CD14-positive monocyte (primary cell): ENCODE data around the gene ATXN1L. TPM values are rescaled to one million over a fixed set of nuclear protein-coding genes. Genes with fewer than 3 reads are reported as not detected.

Source experiments
- DNase-seq, 3 donors: peaks; one replicate each; pipeline ENCODE4 v3.0.0-alpha.2; 2011 to 2022
- H2AFZ ChIP-seq: 2 replicates; pipeline ENCODE4 v1.6.0; 2012; ENCODE audit warnings: mild to moderate bottlenecking, low read depth, low read length, inconsistent platforms; ENCODE audit not compliant: insufficient read depth, poor library complexity, severe bottlenecking
- H3K27ac ChIP-seq, 2 donors: 1 replicate in 1 of 2; 2 replicates in 1 of 2; pipeline ENCODE4 v1.5.1; 2012 to 2013; ENCODE audit warnings: low read length in 2 of 2, control low read depth in 1 of 2, inconsistent platforms in 1 of 2, low read depth in 1 of 2, mild to moderate bottlenecking in 1 of 2
- H3K27me3 ChIP-seq, 2 donors: one replicate each; pipeline versions ENCODE4 v1.6.0 to v1.6.1; 2011 to 2013; ENCODE audit warnings: low read length in 2 of 2; ENCODE audit not compliant: control insufficient read depth in 2 of 2, insufficient read depth in 2 of 2
- H3K36me3 ChIP-seq, 2 donors: replicated peaks in 1 of 2; 1 replicate in 1 of 2; 2 replicates in 1 of 2; pipeline versions ENCODE4 v1.5.1 to v1.6.1; 2012 to 2013; ENCODE audit warnings: low read length in 2 of 2, control low read depth in 1 of 2, inconsistent platforms in 1 of 2, mild to moderate bottlenecking in 1 of 2; ENCODE audit not compliant: insufficient read depth in 2 of 2, control insufficient read depth in 1 of 2
- H3K4me1 ChIP-seq, 2 donors: 1 replicate in 1 of 2; 2 replicates in 1 of 2; pipeline versions ENCODE4 v1.5.1 to v1.6.1; 2012 to 2013; ENCODE audit warnings: low read length in 2 of 2, control low read depth in 1 of 2, inconsistent platforms in 1 of 2, mild to moderate bottlenecking in 1 of 2, moderate library complexity in 1 of 2; ENCODE audit not compliant: insufficient read depth in 2 of 2, control insufficient read depth in 1 of 2
- H3K4me2 ChIP-seq: replicated peaks from 2 replicates; pipeline ENCODE3; 2012; ENCODE audit warnings: low read length, moderate library complexity, mild to moderate bottlenecking; ENCODE audit not compliant: poor library complexity, severe bottlenecking; ENCODE audit errors: extremely low read depth
- H3K4me3 ChIP-seq, 3 experiments: fragments of 200-600 bp in 1 of 3; sonication (generic) in 1 of 3; replicated peaks in 1 of 3; 1 replicate in 2 of 3; 2 replicates in 1 of 3; pipeline ENCODE4 v1.5.1; 2011 to 2013; ENCODE audit warnings: low read length in 3 of 3, mild to moderate bottlenecking in 3 of 3, control low read depth in 2 of 3, low read depth in 2 of 3, inconsistent platforms in 1 of 3, moderate library complexity in 1 of 3
- H3K79me2 ChIP-seq: 2 replicates; pipeline ENCODE4 v1.6.0; 2012; ENCODE audit warnings: mild to moderate bottlenecking, control low read depth, inconsistent platforms, low read length, moderate library complexity; ENCODE audit not compliant: insufficient read depth
- H3K9ac ChIP-seq: 2 replicates; pipeline ENCODE4 v1.6.0; 2017; ENCODE audit warnings: low read length, mild to moderate bottlenecking; ENCODE audit not compliant: insufficient read depth, poor library complexity, severe bottlenecking
- H3K9me3 ChIP-seq, 2 donors: replicated peaks in 1 of 2; 1 replicate in 1 of 2; 2 replicates in 1 of 2; pipeline versions ENCODE4 v1.5.1 to v1.6.1; 2012 to 2013; ENCODE audit warnings: low read length in 2 of 2, control low read depth in 1 of 2; ENCODE audit not compliant: control insufficient read depth in 1 of 2, insufficient read depth in 1 of 2
- H4K20me1 ChIP-seq: 2 replicates; pipeline ENCODE4 v1.6.0; 2012; ENCODE audit warnings: mild to moderate bottlenecking, low read length, control low read depth, moderate library complexity; ENCODE audit not compliant: insufficient read depth
- H3K27ac Mint-ChIP-seq, 7 donors: one replicate each; pipeline ENCODE4 v1.8.0; 2020; ENCODE audit warnings: mild to moderate bottlenecking in 7 of 7, mixed read lengths in 7 of 7, moderate library complexity in 6 of 7, inconsistent platforms in 2 of 7
- H3K27me3 Mint-ChIP-seq, 3 donors: one replicate each; pipeline ENCODE4 v1.8.0; 2021 to 2022; ENCODE audit warnings: low read depth in 3 of 3, mild to moderate bottlenecking in 3 of 3, mixed read lengths in 3 of 3, moderate library complexity in 3 of 3, inconsistent platforms in 1 of 3
- H3K36me3 Mint-ChIP-seq, 2 donors: one replicate each; pipeline ENCODE4 v1.8.0; 2020; ENCODE audit warnings: mixed read lengths in 2 of 2, inconsistent platforms in 1 of 2, mild to moderate bottlenecking in 1 of 2
- H3K4me1 Mint-ChIP-seq: one replicate; pipeline ENCODE4 v1.8.0; 2020; ENCODE audit warnings: mild to moderate bottlenecking, mixed read lengths
- H3K4me3 Mint-ChIP-seq, 2 donors: one replicate each; pipeline ENCODE4 v1.8.0; 2020; ENCODE audit warnings: mild to moderate bottlenecking in 2 of 2, mixed read lengths in 2 of 2, moderate library complexity in 1 of 2
- H3K9me3 Mint-ChIP-seq, 7 donors: one replicate each; pipeline ENCODE4 v1.8.0; 2020 to 2022; ENCODE audit warnings: mixed read lengths in 7 of 7, mild to moderate bottlenecking in 6 of 7, moderate library complexity in 6 of 7, inconsistent platforms in 2 of 7
- CTCF ChIP-seq: fragments of 200-600 bp; IDR thresholded peaks from one replicate; pipeline ENCODE4 v1.8.0; 2022; ENCODE audit warnings: antibody characterized with exemption, mild to moderate bottlenecking
- WGBS: methylation state at CpG from one replicate; pipeline ENCODE4 v1.1.5; 2013; ENCODE audit warnings: missing lambda C conversion rate; ENCODE audit not compliant: insufficient coverage; 5-methylcytosine and 5-hydroxymethylcytosine counted together
- intact Hi-C, 2 donors: fragments of 100-400 bp; cut with micrococcal nuclease; formaldehyde crosslinking; loops; one replicate each; pipeline versions ENCODE4 v1.15.0 to v1.15.1; 2023
- polyA plus RNA-seq, 3 donors: library from polyadenylated mRNA; depleted of rRNA in 1 of 3; unstranded in 2 of 3; stranded (reverse) in 1 of 3; fragments of 300-500 nt in 2 of 3; fragments of >200 nt in 1 of 3; fragmentation: Illumina TruSeq in 2 of 3; gene quantifications; 1 replicate in 2 of 3; 2 replicates in 1 of 3; pipeline ENCODE4 v1.2.3, GENCODE V29; 2012 to 2021

Gene ATXN1L
- polyA plus RNA-seq, 3 donors: 6.7 to 27.9 (median 10.0) TPM

GRCh38 chr16:71807905-71808592 is 37.7 kb upstream of the ATXN1L start:
- WGBS: under 1% methylated on average over 30 of the region's 44 CpGs
- Mint-ChIP-seq H3K36me3 (peaks cover 4 to 25% of the 10 kb centered on the region in 2 donors), H3K9me3 (no peaks in the 10 kb centered on the region), H3K27ac (peak overlapping the region; percentile 98 to 100 (median 100)), H3K4me1 (peaks cover 38% of the 10 kb centered on the region), H3K27me3 (no peaks in the 10 kb centered on the region), H3K4me3 (peak overlapping the region; percentile 96)
- Histone ChIP-seq H3K4me3 (peak overlapping the region; percentile 79 to 95 (median 92)), H2AFZ (peak overlapping the region; percentile 73), H3K27me3 (no peaks in the 10 kb centered on the region), H3K36me3 (peaks cover 3 to 16% of the 10 kb centered on the region in 2 donors), H3K4me2 (peak overlapping the region; percentile 77), H3K4me1 (peaks cover 23 to 27% of the 10 kb centered on the region in 2 donors), H4K20me1 (peaks cover 17% of the 10 kb centered on the region), H3K27ac (peak overlapping the region; percentile 97 to 99), H3K9me3 (no peaks in the 10 kb centered on the region), H3K79me2 (peaks cover 59% of the 10 kb centered on the region), H3K9ac (peak overlapping the region; percentile 99)
- intact Hi-C loops: loop anchor here (2.0 to 10.0 kb wide), 5 partner anchors 37 to 284 kb away; partner anchors contain the start of genes ATXN1L (in 2 of the 2), IST1 (in 2 of the 2), DHX38 (in 1 of the 2) and PHLPP2 (in 1 of the 2)
- DNase-seq: no peak
- no peak for TF ChIP-seq CTCF

GRCh38 chr16:71808593-71809459 is 37.0 kb upstream of the ATXN1L start, which contains the start of gene AP1G1:
Gene AP1G1, minus strand, starts transcription at chr16:71808834. Its CDS starts 19,355 bp downstream, at chr16:71789479.
- H3K79me2 ChIP-seq: peaks cover 52% of the 10 kb centered on the region
- no peaks in the 10 kb centered on the region for H3K27me3 ChIP-seq
- peaks cover 35% of the 10 kb centered on the region for H3K4me1 Mint-ChIP-seq

More at GRCh38 chr16:71808593-71809459, 37.0 kb upstream of the ATXN1L start, which contains the start of gene AP1G1:
- H4K20me1 ChIP-seq: peaks cover 12% of the 10 kb centered on the region
- no peaks in the 10 kb centered on the region for H3K9me3 Mint-ChIP-seq
- peaks cover 0 to 10% of the 10 kb centered on the region in 2 donors for H3K36me3 ChIP-seq
- no peak for TF ChIP-seq CTCF
- peak within 1 kb of the TSS; percentile 82 for H3K4me2 ChIP-seq
- DNase-seq: peak; percentile 97 to 98 (median 97)
- H3K27ac ChIP-seq: peak within 1 kb of the TSS; percentile 97 to 99
- peaks cover 23 to 27% of the 10 kb centered on the region in 2 donors for H3K4me1 ChIP-seq
- H2AFZ ChIP-seq: peak within 1 kb of the TSS; percentile 73
- H3K9me3 ChIP-seq: no peaks in the 10 kb centered on the region
- no peaks in the 10 kb centered on the region for H3K27me3 Mint-ChIP-seq
- H3K27ac Mint-ChIP-seq: peak within 1 kb of the TSS; percentile 98 to 100 (median 100)
- H3K4me3 ChIP-seq: peak within 1 kb of the TSS; percentile 79 to 95 (median 92)
- H3K36me3 Mint-ChIP-seq: peaks cover 0 to 20% of the 10 kb centered on the region in 2 donors
- intact Hi-C loops: loop anchor here (2.0 to 10.0 kb wide), 5 partner anchors 36 to 283 kb away; partner anchors contain the start of genes ATXN1L (in 2 of the 2), IST1 (in 2 of the 2), DHX38 (in 1 of the 2) and PHLPP2 (in 1 of the 2)
- whole genome bisulfite sequencing: 0% methylated on average over 31 of the region's 54 CpGs
- H3K4me3 Mint-ChIP-seq: peak within 1 kb of the TSS; percentile 96
- H3K9ac ChIP-seq: peak within 1 kb of the TSS; percentile 99
